ENCODE data around the gene KIF22. TPM values are rescaled to one million over a fixed set of nuclear protein-coding genes. Genes with fewer than 3 reads are reported as not detected.

KIF22 gene
- total and polyA plus RNA-seq, 9 of the 15 experiments (the other 6 are each of a cell fraction or from before 2014, with no cell fraction given), result 8.7 to 232 (median 131) TPM

DNA sequence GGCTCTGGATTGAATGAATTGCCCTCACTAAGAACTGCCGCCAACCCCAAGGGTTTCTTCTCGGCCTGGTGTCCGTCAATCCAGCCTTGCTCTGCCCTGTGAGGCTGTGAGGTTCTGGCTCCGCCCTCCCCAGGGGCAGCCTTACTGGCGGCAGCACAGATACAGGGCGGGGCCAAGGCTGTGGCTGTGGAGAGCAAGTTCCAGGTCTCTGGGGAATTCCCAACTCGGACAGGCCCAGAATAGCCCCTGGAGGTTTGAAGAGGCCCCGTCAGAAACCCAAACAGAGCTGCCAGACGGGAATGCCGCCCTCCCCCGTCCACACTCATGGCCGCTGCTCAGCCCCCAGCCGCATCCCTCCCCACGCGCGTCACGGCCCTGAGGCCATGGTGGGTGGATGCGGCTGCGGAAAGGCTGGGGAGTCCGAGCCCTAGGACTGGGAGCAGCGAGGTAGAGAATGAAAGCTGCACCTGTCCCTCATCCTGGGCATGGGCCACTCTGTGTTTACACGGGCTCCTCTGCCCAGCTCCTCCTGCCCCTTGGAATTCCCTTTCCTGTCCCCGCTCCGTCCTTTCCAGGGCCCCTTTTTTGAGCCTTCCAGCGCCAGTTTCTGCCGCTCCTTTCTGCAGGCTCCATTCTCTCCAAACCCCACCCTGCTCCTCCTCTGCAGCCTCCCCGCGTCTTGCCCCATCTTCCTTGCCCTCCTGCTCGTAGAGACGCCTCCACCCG is 20.8 kb downstream of the KIF22 start (continued):
- TF ChIP-seq, protein P1, sequence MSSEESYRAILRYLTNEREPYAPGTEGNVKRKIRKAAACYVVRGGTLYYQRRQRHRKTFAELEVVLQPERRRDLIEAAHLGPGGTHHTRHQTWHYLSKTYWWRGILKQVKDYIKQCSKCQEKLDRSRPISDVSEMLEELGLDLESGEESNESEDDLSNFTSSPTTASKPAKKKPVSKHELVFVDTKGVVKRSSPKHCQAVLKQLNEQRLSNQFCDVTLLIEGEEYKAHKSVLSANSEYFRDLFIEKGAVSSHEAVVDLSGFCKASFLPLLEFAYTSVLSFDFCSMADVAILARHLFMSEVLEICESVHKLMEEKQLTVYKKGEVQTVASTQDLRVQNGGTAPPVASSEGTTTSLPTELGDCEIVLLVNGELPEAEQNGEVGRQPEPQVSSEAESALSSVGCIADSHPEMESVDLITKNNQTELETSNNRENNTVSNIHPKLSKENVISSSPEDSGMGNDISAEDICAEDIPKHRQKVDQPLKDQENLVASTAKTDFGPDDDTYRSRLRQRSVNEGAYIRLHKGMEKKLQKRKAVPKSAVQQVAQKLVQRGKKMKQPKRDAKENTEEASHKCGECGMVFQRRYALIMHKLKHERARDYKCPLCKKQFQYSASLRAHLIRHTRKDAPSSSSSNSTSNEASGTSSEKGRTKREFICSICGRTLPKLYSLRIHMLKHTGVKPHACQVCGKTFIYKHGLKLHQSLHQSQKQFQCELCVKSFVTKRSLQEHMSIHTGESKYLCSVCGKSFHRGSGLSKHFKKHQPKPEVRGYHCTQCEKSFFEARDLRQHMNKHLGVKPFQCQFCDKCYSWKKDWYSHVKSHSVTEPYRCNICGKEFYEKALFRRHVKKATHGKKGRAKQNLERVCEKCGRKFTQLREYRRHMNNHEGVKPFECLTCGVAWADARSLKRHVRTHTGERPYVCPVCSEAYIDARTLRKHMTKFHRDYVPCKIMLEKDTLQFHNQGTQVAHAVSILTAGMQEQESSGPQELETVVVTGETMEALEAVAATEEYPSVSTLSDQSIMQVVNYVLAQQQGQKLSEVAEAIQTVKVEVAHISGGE (CRISPR knock-in tag; IDR thresholded peaks at IDR 0.05), result peak in 1 of 3 experiments; percentile 57; a peak in 1 of 6 replicates
- TF ChIP-seq ZNF431 (CRISPR knock-in tag; IDR thresholded peaks at IDR 0.05), result no peak
- no peak for TF ChIP-seq MIER1 (IDR thresholded peaks at IDR 0.05; ENCODE audit: low read depth)
- no peak for TF ChIP-seq NR4A1 (CRISPR knock-in tag; IDR thresholded peaks at IDR 0.05)
- TF ChIP-seq NR4A1 (tag; IDR thresholded peaks at IDR 0.05), result no peak
- TF ChIP-seq CC2D1A (IDR thresholded peaks at IDR 0.05), result no peak
- TF ChIP-seq, protein P2, sequence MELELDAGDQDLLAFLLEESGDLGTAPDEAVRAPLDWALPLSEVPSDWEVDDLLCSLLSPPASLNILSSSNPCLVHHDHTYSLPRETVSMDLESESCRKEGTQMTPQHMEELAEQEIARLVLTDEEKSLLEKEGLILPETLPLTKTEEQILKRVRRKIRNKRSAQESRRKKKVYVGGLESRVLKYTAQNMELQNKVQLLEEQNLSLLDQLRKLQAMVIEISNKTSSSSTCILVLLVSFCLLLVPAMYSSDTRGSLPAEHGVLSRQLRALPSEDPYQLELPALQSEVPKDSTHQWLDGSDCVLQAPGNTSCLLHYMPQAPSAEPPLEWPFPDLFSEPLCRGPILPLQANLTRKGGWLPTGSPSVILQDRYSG (tag; conservative IDR thresholded peaks at IDR 0.05; ENCODE audit: low read depth), result no peak
- no peak for TF ChIP-seq TCF7L2 (IDR thresholded peaks at IDR 0.05; ENCODE audit: low read depth, low read length)
- TF ChIP-seq RBM17 (IDR thresholded peaks at IDR 0.05; ENCODE audit: borderline replicate concordance, low read depth, low read length), result no peak
- TF ChIP-seq LARP7 (IDR thresholded peaks at IDR 0.05), result peak; percentile 65; the same call in 1 of the 2 replicates
- no peak for TF ChIP-seq NCOA4 (IDR thresholded peaks at IDR 0.05; ENCODE audit: partially characterized antibody)
- TF ChIP-seq ZBTB7A (IDR thresholded peaks at IDR 0.05; ENCODE audit: borderline replicate concordance, control insufficient read depth, low read depth, low read length), result peak; percentile 53; the same call in 1 of the 2 replicates
- no peak; a peak in 1 of 4 replicates for TF ChIP-seq TEAD1 (CRISPR knock-in tag; IDR thresholded peaks at IDR 0.05)
- TF ChIP-seq, protein P3, sequence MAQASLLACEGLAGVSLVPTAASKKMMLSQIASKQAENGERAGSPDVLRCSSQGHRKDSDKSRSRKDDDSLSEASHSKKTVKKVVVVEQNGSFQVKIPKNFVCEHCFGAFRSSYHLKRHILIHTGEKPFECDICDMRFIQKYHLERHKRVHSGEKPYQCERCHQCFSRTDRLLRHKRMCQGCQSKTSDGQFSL (CRISPR knock-in tag; IDR thresholded peaks at IDR 0.05), result peak; percentile 20; the same call in 1 of the 2 replicates
- TF ChIP-seq, protein P3 (tag; IDR thresholded peaks at IDR 0.05), result no peak
- TF ChIP-seq, protein P4, sequence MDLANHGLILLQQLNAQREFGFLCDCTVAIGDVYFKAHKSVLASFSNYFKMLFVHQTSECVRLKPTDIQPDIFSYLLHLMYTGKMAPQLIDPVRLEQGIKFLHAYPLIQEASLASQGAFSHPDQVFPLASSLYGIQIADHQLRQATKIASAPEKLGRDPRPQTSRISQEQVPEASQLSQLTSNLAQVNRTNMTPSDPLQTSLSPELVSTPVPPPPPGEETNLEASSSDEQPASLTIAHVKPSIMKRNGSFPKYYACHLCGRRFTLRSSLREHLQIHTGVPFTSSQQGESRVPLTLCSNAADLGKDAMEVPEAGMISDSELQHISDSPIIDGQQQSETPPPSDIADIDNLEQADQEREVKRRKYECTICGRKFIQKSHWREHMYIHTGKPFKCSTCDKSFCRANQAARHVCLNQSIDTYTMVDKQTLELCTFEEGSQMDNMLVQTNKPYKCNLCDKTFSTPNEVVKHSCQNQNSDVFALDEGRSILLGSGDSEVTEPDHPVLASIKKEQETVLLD (IDR thresholded peaks at IDR 0.05), result no peak
- 0 out of 2 replicates have a peak, but pooled peaks have one; percentile 4 for TF ChIP-seq SMC3 (conservative IDR thresholded peaks at IDR 0.05; ENCODE audit: insufficient read depth, low read depth, low read length)
- no peak for TF ChIP-seq C11orf30 (IDR thresholded peaks at IDR 0.05; ENCODE audit: low read depth)
- TF ChIP-seq JUNB (CRISPR knock-in tag; conservative IDR thresholded peaks at IDR 0.05), result no peak
- TF ChIP-seq, protein P5, sequence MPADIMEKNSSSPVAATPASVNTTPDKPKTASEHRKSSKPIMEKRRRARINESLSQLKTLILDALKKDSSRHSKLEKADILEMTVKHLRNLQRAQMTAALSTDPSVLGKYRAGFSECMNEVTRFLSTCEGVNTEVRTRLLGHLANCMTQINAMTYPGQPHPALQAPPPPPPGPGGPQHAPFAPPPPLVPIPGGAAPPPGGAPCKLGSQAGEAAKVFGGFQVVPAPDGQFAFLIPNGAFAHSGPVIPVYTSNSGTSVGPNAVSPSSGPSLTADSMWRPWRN (IDR thresholded peaks at IDR 0.05; ENCODE audit: low read depth), result no peak

Data from K562 (cell line).